ENCODE data around the gene INHBB.

The INHBB gene

DNA sequence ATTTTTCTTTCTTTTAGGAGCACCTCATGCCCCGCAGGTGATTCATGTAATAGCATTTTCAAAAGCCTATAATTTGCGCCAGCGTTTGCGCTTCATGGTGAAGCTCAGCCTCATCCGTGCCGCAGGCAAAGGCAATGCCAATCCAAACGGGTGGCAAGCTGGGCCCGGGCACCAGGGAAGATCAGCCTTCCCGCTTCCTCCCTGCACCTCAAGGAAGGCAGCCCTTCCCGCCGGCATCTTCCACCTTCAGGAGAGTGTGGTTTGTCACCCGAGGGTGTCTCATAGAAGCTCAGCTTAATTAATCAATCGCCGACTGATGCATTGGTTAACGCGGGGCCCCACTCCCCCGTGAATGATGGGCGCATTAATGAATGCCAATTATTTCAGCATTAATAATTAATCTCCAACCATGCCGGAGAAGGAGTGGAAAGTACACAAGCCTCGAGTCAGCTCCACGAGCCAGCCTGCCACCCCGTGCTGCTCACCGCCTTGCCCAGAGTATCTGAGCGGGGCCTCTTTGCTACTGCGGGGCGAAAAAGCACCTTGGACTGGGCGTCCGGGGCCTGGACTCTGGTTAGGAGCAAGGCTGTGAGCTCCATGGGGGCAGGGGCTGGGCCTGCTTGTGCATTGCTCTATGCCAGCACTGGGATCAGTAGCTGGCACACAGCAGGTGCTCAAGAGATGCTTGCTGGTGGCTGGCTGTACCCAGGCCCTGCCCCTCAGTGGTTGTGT lies 13.0 kb downstream of the INHBB start:
- DNase-seq, result no peak

DNA sequence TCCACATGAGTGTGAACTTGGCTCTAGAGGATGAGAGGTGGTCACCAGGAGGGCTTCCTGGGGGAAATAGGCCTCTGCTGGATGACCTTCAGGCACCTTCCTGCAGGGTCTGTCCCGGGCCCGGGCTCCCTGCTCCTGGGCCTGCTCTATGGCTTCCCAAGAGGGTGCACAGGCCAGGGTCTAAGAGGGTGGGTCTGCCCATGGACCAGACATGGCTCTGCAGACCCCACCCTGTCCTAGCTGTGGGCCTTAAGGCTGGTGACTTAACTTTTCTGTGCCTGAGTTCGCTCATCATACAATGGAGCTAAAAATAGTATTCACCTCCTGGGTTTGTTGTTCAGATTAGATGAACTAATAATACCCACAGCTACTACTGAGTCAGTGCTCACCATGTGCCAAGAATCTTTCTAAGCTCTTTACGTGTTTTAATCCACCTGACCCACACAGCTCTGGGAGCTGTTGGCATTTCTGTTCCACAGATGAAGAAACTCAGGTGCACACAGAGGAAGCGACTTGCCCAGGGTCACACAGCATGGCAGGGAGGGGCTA lies 14.4 kb downstream of the INHBB start:
- DNase-seq, result no peak

GRCh38 chr2:120362926-120363325 lies 17.0 kb downstream of the INHBB start:
- DNase-seq, result no peak

DNA sequence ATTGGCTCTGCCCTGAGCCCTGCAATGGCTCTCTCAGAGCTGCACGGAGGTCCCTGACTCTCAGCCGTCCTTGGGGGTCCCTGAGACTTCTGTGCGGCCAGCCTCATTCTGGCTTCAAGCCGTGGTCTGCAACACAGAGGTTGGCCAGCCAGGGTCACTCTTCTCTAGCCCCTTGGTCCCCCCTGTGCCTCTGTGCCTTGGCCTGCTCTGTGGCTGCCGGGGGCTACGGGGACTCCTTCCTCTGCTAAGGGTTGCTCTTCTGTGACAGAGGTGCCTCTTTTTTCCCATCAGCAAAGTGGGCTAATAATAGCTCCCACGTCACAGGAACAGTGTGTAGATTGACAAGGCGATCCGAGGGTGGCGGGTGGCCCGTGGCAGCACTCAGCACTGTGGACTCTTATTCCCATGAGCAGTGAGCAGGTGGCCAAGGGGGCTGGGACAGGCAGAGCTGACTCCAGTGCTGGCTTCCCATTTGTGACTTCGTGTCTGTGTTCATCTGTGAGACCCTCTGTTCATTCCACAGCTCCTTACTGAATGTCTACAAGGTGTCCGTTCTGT lies 19.4 kb downstream of the INHBB start:
- DNase-seq, result no peak

DNA sequence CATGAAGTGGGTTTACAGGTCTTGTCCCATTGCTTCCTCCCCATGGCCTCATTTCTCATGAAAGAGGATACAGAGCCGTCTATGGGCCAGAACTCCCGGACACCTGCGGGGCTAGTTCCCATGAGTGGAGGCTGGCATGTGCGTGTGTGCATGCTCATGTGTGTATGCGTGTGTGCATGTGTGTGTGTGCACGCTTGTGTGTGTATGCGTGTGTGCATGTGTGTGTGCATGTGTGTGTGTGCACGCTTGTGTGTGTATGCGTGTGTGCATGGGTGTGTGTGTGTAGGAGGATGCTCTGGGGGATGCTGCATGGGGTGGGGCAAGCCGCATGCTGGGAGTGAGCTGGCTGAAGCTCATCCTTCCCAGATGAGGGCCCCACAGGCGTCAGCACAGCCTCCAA lies 20.8 kb downstream of the INHBB start:
- DNase-seq, result no peak

GRCh38 chr2:120367221-120367620 lies 21.3 kb downstream of the INHBB start:
- no peak for DNase-seq

DNA sequence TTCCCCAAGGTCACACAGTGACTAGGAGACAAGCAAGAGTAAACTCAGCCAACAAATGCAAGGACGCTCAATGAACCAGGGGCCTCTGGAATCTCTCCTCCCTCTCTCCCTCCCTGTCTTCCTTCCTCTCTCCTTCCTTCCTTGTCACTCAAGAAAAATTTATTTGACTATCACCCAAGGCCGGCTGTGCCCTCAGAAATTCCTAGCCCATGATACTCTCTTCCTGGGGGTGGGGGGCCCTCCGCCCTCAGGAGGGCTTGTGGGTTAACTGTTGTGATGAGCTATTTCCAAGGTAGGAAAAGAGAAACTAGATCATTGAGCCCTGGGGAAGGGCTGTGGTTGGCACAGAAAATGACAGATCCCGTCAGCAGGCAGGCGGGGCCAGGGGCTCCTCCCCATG lies 21.7 kb downstream of the INHBB start:
- no peak for DNase-seq

DNA sequence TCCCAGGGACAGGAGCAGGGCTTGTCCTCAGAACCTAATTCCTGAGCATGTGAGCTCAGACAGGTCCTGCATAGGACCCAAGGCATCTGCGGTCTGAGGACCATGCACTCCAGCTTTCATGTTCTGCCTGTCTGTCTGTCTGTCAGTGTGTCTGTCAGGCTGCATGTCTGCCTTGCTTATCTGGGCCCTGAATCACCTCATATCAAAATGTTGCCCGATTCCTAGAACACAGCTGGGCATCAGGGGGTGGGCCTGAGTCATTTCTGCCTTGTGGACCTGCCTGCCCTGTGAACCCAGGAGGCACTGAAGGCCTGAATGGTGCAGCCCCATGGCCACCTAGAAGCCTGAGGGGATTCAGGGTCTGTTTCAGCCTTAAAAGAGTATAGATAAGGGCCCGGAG lies 22.1 kb downstream of the INHBB start:
- DNase-seq, result no peak

GRCh38 chr2:120369250-120369649 lies 23.3 kb downstream of the INHBB start:
- no peak for DNase-seq

GRCh38 chr2:120371969-120372625 lies 26.2 kb downstream of the INHBB start:
- no peak for DNase-seq

- no peak for DNase-seq
Observed at GRCh38 chr2:120372816-120373215, 26.9 kb downstream of the INHBB start.

DNA sequence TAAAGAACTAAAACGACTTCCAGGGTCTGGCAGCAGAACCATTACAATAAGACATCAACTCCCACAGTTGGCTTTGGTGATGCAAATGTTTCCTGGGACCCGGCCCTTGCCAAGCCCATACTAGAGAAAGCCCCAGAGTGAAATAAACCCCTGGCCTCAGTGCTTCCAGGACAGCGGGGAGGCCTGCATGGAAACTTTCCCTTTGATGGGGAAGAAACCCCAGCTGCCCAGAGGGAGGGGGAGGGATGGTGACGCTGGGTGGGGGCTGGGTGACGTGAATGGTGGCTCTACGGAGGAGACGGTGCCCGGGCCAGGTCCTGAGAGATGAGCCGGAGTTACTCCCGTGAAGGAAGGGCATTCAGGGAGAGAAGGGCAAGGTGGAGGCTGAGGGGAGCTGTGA lies 27.5 kb downstream of the INHBB start:
- no peak for DNase-seq

GRCh38 chr2:120374821-120375220 lies 28.9 kb downstream of the INHBB start:
- no peak for DNase-seq

DNA sequence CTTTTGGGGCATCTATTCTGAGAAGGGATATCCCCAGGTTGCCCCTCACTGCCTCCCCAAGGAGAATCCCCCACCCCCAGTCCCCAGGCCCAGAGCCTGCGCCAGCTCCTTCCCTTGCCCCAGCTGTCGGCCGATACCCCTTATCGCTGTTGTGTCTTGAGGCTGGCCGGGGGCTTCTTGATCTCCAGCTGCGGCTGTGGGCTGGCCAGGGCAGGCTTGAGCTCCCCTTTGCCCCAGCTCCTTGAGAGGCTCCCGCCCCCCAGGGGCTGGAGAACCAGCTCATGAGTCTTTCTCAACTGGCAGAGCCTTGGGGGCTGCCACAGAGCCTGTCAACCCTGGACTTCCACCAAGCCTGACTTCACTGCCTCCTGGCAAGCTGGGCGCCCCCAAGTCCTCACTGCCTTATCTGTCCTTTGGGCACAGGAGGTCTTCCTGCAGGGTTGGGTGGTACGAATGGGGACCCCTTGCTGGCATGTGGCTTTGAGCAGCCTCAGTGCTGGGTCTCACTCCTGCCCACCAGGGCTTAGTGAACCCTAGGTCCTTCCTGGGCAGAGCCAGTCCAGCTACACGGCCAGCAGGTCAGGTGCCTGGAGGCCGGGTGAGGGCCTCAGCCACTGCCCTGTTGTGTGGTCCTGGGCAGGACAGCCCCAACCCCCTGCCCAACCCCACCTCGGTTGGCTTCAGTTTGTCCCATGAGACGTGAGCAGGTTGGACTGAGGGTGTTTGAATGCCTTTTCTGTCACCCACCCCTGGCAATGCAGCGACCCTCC lies 29.5 kb downstream of the INHBB start:
- DNase-seq, result no peak

GRCh38 chr2:120376101-120376500 lies 30.2 kb downstream of the INHBB start:
- no peak for DNase-seq

- DNase-seq, result no peak
Observed at GRCh38 chr2:120376679-120377640, 31.0 kb downstream of the INHBB start.

DNA sequence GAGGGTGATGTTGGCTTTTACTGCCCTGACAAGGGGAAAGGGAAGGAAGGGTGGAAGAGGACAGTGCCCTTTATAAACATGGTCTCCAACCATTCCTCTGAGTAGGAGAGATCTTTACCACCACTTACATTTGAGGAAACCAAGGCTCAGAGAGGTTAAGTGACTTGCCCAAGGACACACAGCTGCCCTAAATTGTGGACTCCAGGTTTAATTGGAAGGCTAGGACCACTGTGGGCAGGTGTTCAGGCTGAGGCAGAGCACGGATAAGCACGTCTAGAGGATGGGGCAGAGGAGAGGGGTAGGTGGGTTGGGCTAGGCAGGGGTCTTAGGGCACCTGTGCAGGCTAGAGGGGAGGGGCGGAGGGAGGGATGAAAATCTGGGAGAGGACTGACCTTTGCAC lies 32.7 kb downstream of the INHBB start:
- DNase-seq, result no peak

- no peak for DNase-seq
Observed at GRCh38 chr2:120379916-120380893, 34.3 kb downstream of the INHBB start.

DNA sequence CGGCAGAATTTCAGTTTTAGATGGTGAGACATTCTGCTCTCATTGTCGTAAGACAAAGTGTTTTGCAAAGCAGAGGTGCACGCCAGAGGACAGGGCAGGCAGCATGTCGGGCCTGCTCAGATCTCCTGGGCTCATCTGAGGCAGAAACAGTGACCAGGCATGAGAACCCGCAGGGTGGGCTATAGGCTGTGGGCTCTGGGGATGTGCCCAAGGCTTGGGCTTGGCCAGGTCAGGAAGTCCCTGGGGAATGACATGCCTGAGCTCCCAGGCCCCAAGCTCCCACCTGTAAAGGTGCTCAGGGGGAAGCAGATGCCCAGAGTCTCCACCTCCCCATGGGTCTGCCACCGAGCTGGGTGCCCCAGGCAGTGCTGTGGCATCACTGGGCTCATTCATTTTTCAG lies 35.3 kb downstream of the INHBB start:
- DNase-seq, result no peak

DNA sequence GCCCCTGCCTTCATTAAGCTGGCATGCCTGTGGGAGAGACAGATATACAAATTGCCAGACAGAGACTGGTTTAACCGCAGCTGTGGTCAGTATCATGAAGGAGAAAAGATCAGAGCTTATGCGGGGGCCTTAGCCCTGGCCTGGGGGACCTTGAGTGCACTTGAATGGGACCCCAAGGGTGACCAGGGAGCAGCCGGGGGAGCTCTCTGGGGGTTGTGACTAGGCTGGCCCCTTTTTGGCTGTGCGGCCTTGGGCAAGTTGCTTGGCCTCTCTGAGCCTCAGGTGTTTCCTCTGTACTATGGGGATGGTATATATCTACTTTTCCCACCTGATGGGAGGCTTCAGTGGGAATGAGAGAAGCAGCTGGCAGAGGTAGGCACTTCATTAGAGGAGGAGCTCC lies 35.7 kb downstream of the INHBB start:
- DNase-seq, result no peak
